Neutrophil (primary cell): ENCODE measurements around the gene TMEM91.

Source experiments
- H3K27ac ChIP-seq: fragments of 200-600 bp; sonication (generic); 2 replicates; pipeline ENCODE4 v1.5.1; 2016; ENCODE audit warnings: mild to moderate bottlenecking, moderate library complexity
- H3K27me3 ChIP-seq: fragments of 200-600 bp; sonication (generic); 2 replicates; pipeline ENCODE4 v1.6.0; 2016; ENCODE audit warnings: mild to moderate bottlenecking
- H3K36me3 ChIP-seq: fragments of 200-600 bp; sonication (generic); 2 replicates; pipeline ENCODE4 v1.5.1; 2017
- H3K4me1 ChIP-seq, 2 experiments: fragments of 200-600 bp in 1 of 2; sonication (generic) in 1 of 2; 1 replicate in 1 of 2; 2 replicates in 1 of 2; pipeline versions ENCODE4 v1.5.1 to v1.6.1; 2013 to 2016; ENCODE audit warnings: low read depth in 1 of 2, low read length in 1 of 2, mild to moderate bottlenecking in 1 of 2, moderate library complexity in 1 of 2; ENCODE audit not compliant: control insufficient read depth in 1 of 2, insufficient read depth in 1 of 2
- H3K4me3 ChIP-seq, 2 experiments: fragments of 200-600 bp in 1 of 2; sonication (generic) in 1 of 2; 1 replicate in 1 of 2; 2 replicates in 1 of 2; pipeline ENCODE4 v1.5.1; 2013 to 2016; ENCODE audit warnings: low read depth in 1 of 2, low read length in 1 of 2, mild to moderate bottlenecking in 1 of 2, moderate library complexity in 1 of 2
- H3K9me3 ChIP-seq: fragments of 200-600 bp; sonication (generic); 2 replicates; pipeline ENCODE4 v1.5.1; 2016
- CTCF ChIP-seq: fragments of 200-600 bp; sonication (generic); IDR thresholded peaks from 2 replicates; pipeline ENCODE4 v1.5.1; 2016; ENCODE audit warnings: antibody characterized with exemption

TMEM91 gene

GRCh38 chr19:41359741-41360140 lies 16.6 kb upstream of the TMEM91 start:
- no peak overlapping the region for H3K4me3 ChIP-seq
- H3K27me3 ChIP-seq: no peaks in the 10 kb centered on the region
- H3K27ac ChIP-seq: no peak overlapping the region
- no peaks in the 10 kb centered on the region for H3K9me3 ChIP-seq
- no peak for TF ChIP-seq CTCF
- H3K4me1 ChIP-seq: peaks cover 65 to 68% of the 10 kb centered on the region in 2 experiments
- peaks cover 14% of the 10 kb centered on the region for H3K36me3 ChIP-seq

DNA sequence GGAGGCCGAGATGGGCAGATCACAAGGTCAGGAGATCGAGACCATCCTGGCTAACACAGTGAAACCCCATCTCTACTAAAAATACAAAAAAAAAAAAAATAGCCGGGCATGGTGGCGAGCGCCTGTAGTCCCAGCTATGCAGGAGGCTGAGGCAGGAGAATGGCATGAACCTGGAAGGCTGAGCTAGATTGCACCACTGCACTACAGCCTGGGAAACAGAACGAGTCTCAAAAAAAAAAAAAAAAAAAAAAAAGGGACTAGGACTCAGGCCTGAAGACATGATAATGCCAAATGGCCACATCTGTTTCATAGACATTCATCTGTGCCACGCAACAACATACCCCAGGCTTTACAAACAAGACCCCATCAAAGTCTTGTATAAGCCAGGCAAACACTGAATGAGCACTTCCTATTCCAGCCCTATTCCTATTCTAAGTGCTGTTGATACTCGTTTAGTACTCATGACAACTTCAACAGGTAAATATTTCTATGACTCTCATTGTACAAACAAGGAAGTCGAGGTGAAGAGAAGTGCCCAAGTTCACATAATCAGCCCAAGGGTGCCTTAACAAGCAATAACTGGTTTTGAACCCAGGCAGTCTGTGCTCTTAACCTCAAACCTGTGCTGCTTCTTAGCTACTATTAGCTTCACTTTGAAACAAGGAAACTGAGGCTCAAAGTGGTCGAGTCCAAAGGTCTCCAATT lies 14.0 kb upstream of the TMEM91 start:
- no peaks in the 10 kb centered on the region for H3K9me3 ChIP-seq
- peak overlapping the region; percentile 100 for H3K27ac ChIP-seq
- H3K4me1 ChIP-seq: peaks cover 65 to 68% of the 10 kb centered on the region in 2 experiments

DNA sequence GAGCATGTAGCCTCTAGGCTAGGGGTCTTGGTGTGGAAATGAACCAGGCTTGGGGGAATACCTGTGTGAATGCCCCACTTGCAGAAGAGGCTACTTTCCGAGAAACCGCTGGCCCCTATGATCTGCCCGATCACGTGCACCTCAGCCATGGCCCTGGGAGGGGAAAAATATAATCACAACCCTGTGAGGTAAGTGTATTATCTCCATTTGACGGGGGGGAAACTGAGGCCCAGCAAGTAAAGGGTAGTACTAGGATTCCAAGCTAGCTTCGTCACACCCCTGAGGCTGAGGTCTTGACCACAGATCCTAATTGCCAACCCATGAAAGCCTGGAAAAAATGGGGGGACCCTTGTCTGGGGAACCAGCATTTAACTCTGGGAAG lies 13.0 kb upstream of the TMEM91 start:
- H3K27ac ChIP-seq: peak overlapping the region; percentile 100
- H3K4me3 ChIP-seq: peak overlapping the region; percentile 84 to 87
- TF ChIP-seq CTCF: no peak
- no peaks in the 10 kb centered on the region for H3K27me3 ChIP-seq
- H3K9me3 ChIP-seq: no peaks in the 10 kb centered on the region
- peaks cover under 1% of the 10 kb centered on the region for H3K36me3 ChIP-seq
- H3K4me1 ChIP-seq: peaks cover 66 to 68% of the 10 kb centered on the region in 2 experiments

More for the DNA sequence above, 14.0 kb upstream of the TMEM91 start:
- peaks cover 9% of the 10 kb centered on the region for H3K36me3 ChIP-seq
- H3K4me3 ChIP-seq: peak overlapping the region; percentile 84 to 87
- H3K27me3 ChIP-seq: no peaks in the 10 kb centered on the region
- no peak for TF ChIP-seq CTCF

GRCh38 chr19:41363753-41364523 lies 12.4 kb upstream of the TMEM91 start, which contains the start of gene B9D2:
Gene B9D2 (minus strand): TSS chr19:41364149. CDS start chr19:41363519, 630 bp downstream.
- peaks cover 69 to 72% of the 10 kb centered on the region in 2 experiments for H3K4me1 ChIP-seq
- no peaks in the 10 kb centered on the region for H3K27me3 ChIP-seq
- H3K36me3 ChIP-seq: no peaks in the 10 kb centered on the region
- H3K27ac ChIP-seq: peak within 1 kb of the TSS; percentile 100
- no peaks in the 10 kb centered on the region for H3K9me3 ChIP-seq
- peak within 1 kb of the TSS; percentile 84 to 87 for H3K4me3 ChIP-seq
- peak; percentile 30 for TF ChIP-seq CTCF

DNA sequence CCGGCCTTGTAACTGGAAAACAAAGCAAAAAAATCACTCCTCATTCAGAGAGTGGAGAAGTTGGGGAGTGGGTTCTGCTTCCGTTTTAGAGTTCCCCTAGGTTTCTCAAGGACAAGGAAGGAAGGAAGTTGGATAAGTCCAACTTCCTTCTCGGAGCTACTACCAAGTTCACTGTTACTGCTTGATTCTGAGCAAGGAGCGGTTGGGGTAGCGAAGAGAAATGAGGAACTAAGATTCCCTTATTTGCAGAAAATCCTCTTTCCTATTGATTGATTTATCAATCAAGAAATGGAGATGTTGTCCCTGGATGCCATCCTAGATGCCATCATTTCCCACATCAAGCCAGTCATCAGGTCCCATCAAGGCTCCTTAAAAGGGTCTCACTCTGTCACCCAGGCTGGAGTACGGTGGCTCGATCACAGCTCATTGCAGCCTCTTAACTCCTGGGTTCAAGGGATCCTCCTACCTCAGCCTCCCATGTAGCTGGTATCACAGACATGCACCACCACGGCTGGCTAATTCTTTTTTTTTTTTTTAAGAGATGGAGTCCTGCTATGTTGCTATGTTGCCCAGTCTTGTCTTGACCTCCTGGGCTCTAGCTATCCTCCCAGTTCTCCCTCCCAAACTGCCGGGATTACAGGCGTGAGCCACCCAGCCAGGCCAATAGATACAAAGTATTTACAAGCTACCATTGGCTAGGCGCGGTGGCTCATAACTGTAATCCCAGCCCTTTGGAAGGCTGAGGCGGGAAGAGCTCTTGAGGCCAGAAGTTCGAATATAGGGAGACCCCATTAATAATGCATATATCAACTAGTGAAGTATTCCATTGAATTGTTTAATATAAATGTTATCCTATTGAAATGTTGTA lies 11.6 kb upstream of the TMEM91 start:
- Histone ChIP-seq H3K27ac (peak overlapping the region; percentile 100), H3K4me1 (peaks cover 75 to 80% of the 10 kb centered on the region in 2 experiments), H3K27me3 (no peaks in the 10 kb centered on the region), H3K9me3 (no peaks in the 10 kb centered on the region), H3K36me3 (no peaks in the 10 kb centered on the region), H3K4me3 (peak overlapping the region; percentile 84 to 87)
- TF ChIP-seq CTCF: no peak
